Occipital lobe (tissue), 2 donors: ENCODE data around the gene CDK18. TPM values are rescaled to one million over a fixed set of nuclear protein-coding genes. Genes with fewer than 3 reads are reported as not detected.
"Not testable (repeated sequence)": the region's sequence is repeated elsewhere in the genome, so short reads cannot be mapped to it uniquely, and the experiment has no call there.

ENCODE experiments used
- DNase-seq: peaks from one replicate; lab custom pipeline; 2025; lab: John Stamatoyannopoulos, UW
- total RNA-seq: library from RNA; depleted of rRNA; stranded (reverse); fragments of >200 nt; gene quantifications from one replicate; pipeline ENCODE4 v1.2.3, GENCODE V29; 2014

CDK18 gene
- total RNA-seq, result 0.16 TPM

- DNase-seq, result peak; percentile 85
Observed at GRCh38 chr1:205504311-205505075, at the start of gene CDK18. CDK18 (plus strand) TSS chr1:205504669; CDS start chr1:205523168, 18,499 bp downstream.

GRCh38 chr1:205454903-205455335 lies 49.5 kb upstream of the CDK18 start:
- DNase-seq, result no peak

GRCh38 chr1:205455581-205456382 lies 48.7 kb upstream of the CDK18 start, which contains the start of gene BLACAT1:
BLACAT1 (minus strand) TSS chr1:205456045.
- DNase-seq, result no peak

GRCh38 chr1:205456383-205456867 lies 48.0 kb upstream of the CDK18 start:
- DNase-seq, result no peak

- no peak for DNase-seq
Observed at GRCh38 chr1:205456868-205457745, 47.4 kb upstream of the CDK18 start.

- no peak for DNase-seq
Observed at GRCh38 chr1:205458777-205459566, 45.5 kb upstream of the CDK18 start.

GRCh38 chr1:205465392-205465791 lies 39.1 kb upstream of the CDK18 start:
- DNase-seq, result no peak

GRCh38 chr1:205466595-205467220 lies 37.8 kb upstream of the CDK18 start:
- no peak for DNase-seq

GRCh38 chr1:205470131-205470530 lies 34.3 kb upstream of the CDK18 start:
- no peak for DNase-seq

- DNase-seq, result no peak
Observed at GRCh38 chr1:205472737-205473441, 31.6 kb upstream of the CDK18 start.

GRCh38 chr1:205473475-205473874 lies 31.0 kb upstream of the CDK18 start:
- no peak for DNase-seq

- DNase-seq, result no peak
Observed at GRCh38 chr1:205473966-205474365, 30.5 kb upstream of the CDK18 start.

GRCh38 chr1:205474571-205474970 lies 29.9 kb upstream of the CDK18 start:
- no peak for DNase-seq

GRCh38 chr1:205475855-205476254 lies 28.6 kb upstream of the CDK18 start:
- DNase-seq, result no peak

- DNase-seq, result no peak
Observed at GRCh38 chr1:205476648-205477047, 27.8 kb upstream of the CDK18 start.

GRCh38 chr1:205477121-205477758 lies 27.2 kb upstream of the CDK18 start:
- DNase-seq, result no peak

- no peak for DNase-seq
Observed at GRCh38 chr1:205477759-205478247, 26.7 kb upstream of the CDK18 start.

- not testable (repeated sequence) for DNase-seq
Observed at GRCh38 chr1:205478985-205479384, 25.5 kb upstream of the CDK18 start.
